Measurements from ENCODE around the gene GP1BB. TPM values are rescaled to one million over a fixed set of nuclear protein-coding genes. Genes with fewer than 3 reads are reported as not detected.
A peak's percentile ranks its signal among the peaks of the same experiment; 100 is the strongest.

GP1BB gene
- total RNA-seq, 4 donors from 2014 or later: 39.8 to 65.1 (median 51.0) TPM

DNA sequence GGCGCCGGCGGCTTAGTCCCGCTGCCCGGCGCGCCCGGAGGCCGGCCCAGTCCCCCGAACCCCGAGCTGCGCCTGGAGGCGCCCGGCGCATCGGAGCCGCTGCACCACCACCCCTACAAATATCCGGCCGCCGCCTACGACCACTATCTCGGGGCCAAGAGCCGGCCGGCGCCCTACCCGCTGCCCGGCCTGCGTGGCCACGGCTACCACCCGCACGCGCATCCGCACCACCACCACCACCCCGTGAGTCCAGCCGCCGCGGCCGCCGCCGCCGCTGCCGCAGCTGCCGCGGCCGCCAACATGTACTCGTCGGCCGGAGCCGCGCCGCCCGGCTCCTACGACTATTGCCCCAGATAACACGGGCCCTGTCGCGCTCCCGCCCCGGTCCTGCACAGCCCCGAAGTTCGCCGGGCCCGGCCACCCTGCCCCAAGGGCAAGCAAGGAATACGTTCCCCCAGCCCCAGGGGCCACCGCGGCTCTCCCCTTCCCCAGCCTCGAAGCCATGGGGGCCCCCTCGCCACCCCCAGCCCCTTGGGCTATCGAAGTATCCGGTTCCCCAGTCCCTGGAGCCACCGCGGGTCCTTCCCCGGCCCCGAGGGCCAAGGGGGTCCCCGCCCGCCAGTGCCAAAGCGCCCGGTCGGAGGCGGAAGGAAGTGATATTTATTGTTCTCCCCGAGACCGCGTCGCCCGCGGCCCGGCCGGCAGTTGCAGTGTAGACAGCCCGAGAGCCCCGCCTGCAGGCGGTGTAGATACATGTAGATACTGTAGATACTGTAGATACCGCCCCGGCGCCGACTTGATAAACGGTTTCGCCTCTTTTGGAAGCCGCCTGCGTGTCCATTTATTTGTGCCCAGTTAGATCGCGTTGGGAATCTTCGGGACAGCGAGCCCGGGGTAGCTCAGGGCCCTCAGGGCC lies 43.4 kb downstream of the GP1BB start:
- DNase-seq (ENCODE audit: low spot score in 2 of 2): no peak
- H3K4me3 ChIP-seq (ENCODE audit: low read depth, poor library complexity, severe bottlenecking): peak overlapping the region; percentile 22
- TF ChIP-seq POLR2A (IDR thresholded peaks at IDR 0.05) (no peak), CTCF (IDR thresholded peaks at IDR 0.05) (no peak)
- 30 to 37% methylated on average over 47 to 84 of the region's 103 CpGs for WGBS, 2 donors
- intact Hi-C loops (cut with DNase I; ENCODE audit: low total_unique reads): no loop called here

DNA sequence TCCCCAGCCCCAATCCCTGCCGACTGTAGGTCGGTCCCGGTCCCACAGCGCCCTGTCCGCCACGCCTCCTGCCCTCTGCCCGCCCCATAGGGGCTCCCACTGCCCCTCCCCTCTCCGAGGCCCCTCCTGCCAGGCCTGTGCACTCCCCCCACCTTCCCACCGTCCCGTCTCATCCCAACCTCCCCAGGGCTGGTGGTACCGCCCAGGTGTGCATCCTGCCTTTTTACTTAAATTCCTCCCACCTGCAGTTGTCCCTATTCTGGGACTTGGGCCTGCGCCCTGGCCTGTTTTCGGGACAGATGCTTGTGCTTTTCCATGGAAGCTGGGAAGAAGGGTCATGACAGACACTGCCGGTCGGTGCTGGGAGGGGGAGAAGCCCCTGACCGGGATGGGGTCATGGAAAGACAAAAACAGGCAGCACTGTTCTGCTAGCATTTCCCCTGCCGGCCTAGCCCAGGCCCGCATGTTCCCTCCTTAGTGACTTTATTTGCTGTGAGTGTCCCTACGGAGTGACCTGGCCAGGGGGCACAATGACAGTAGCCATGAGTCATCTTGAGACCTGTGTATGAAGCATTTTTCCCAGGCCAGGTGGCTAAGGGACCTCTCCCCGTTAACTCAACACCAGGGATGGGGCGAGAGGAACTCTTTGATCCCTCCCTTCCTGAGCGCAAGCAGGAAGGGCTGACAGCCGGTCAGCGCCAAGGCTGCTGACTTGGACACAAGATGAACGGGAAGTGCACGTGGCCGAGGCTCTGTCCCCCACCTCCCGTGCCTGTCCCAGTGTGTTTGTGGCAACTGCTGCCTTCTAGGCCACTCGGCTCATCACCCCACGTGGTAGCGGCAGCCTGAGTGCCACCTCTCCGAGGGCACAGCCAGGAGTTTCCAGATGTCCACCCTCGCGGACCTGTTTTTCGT lies 44.3 kb downstream of the GP1BB start:
- no peak overlapping the region for H3K4me3 ChIP-seq (ENCODE audit: low read depth, poor library complexity, severe bottlenecking)
- peak in 1 of 2 donors; percentile 54 for DNase-seq (ENCODE audit: low spot score in 2 of 2)
- intact Hi-C loops (cut with DNase I; ENCODE audit: low total_unique reads): no loop called here
- WGBS, 2 donors: 54 to 59% methylated on average over 34 of the region's 35 CpGs
- TF ChIP-seq CTCF (IDR thresholded peaks at IDR 0.05): no peak
- TF ChIP-seq POLR2A (IDR thresholded peaks at IDR 0.05): no peak

GRCh38 chr22:19769393-19769715 lies 46.0 kb downstream of the GP1BB start:
- H3K4me3 ChIP-seq (ENCODE audit: low read depth, poor library complexity, severe bottlenecking): no peak overlapping the region
- 93 to 98% methylated on average over 9 to 12 of the region's 12 CpGs for WGBS, 2 donors
- intact Hi-C loops (cut with DNase I; ENCODE audit: low total_unique reads): no loop called here
- no peak for DNase-seq (ENCODE audit: low spot score in 2 of 2)
- TF ChIP-seq POLR2A (IDR thresholded peaks at IDR 0.05): no peak
- no peak for TF ChIP-seq CTCF (IDR thresholded peaks at IDR 0.05)

- intact Hi-C loops (cut with DNase I; ENCODE audit: low total_unique reads): no loop called here
- no peak for DNase-seq (ENCODE audit: low spot score in 2 of 2)
- no peak overlapping the region for H3K4me3 ChIP-seq (ENCODE audit: low read depth, poor library complexity, severe bottlenecking)
- no peak for TF ChIP-seq CTCF (IDR thresholded peaks at IDR 0.05)
- TF ChIP-seq POLR2A (IDR thresholded peaks at IDR 0.05): no peak
- 83 to 85% methylated on average over 23 to 25 of the region's 25 CpGs for WGBS, 2 donors
These were observed 47.2 kb downstream of the GP1BB start for GRCh38 chr22:19770349-19771220.

DNA sequence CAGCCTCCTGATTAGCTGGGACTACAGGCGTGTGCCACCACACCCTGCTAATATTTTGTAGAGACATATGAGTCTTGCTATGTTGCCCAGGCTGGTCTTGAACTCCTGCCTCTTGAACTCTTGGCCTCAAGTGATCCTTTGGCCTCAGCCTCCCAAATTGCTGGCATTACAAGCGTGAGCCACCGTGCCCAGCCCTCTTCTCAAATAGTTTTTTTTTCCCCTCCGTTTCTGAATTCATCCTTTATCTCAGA lies 49.0 kb downstream of the GP1BB start:
- 76 to 88% methylated on average over 4 of the region's 4 CpGs for WGBS, 2 donors

More for the DNA sequence above, 49.0 kb downstream of the GP1BB start:
- intact Hi-C loops (cut with DNase I; ENCODE audit: low total_unique reads): no loop called here
- TF ChIP-seq POLR2A (IDR thresholded peaks at IDR 0.05): no peak
- no peak for TF ChIP-seq CTCF (IDR thresholded peaks at IDR 0.05)
- no peak for DNase-seq (ENCODE audit: low spot score in 2 of 2)
- no peak overlapping the region for H3K4me3 ChIP-seq (ENCODE audit: low read depth, poor library complexity, severe bottlenecking)

Data from lower leg skin (tissue), 4 donors.